DND-41 (cell line): Measurements from ENCODE around the gene OLFML2A.

Experiments
- EZH2 ChIP-seq: IDR thresholded peaks from 3 replicates; pipeline ENCODE4 v1.6.1; 2012; ENCODE audit warnings: borderline replicate concordance, low read depth, mild to moderate bottlenecking, moderate library complexity, low read length, inconsistent platforms; ENCODE audit not compliant: severe bottlenecking
- TF ChIP-seq, protein P1 (sequence below): IDR thresholded peaks from 2 replicates; pipeline ENCODE4 v1.5.1; 2012; ENCODE audit warnings: borderline replicate concordance, low read length, moderate library complexity, mild to moderate bottlenecking; ENCODE audit not compliant: poor library complexity, severe bottlenecking; ENCODE audit errors: extremely low read depth

DNA sequence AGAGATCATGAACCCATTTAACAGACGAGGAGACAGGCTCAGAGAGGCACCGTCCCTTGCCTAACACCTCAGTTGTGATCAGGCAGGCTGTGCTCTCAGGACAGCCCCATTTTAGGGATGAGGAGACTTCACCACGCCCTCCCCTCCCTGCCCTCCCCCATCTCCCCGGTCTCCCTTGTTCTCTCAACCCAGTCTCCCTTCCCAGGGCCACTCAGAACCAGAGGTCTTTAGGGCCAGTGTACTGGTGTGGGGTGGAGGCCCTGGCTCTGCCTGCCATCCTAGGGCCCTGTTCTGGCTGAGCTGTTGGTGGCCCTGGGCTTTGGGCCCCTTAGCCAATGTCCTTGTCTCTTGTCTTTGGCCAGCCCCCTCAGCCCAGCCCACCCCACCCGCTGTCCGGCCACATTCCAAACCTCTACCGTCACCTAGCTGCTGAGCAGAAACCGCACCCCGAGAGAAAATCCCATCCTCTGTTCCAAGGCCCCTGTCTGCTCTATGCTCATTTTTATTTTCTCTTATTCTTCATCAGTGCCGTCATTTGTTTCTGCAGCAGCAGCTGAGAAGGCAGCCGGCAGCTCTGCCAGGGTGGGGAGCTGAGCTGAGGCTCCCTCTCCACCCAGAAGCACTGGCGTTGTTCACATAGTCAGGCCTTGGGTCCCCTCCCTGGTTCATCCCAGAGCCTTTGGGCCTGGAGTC, 33.9 kb downstream of the OLFML2A start:
- TF ChIP-seq, protein P1, sequence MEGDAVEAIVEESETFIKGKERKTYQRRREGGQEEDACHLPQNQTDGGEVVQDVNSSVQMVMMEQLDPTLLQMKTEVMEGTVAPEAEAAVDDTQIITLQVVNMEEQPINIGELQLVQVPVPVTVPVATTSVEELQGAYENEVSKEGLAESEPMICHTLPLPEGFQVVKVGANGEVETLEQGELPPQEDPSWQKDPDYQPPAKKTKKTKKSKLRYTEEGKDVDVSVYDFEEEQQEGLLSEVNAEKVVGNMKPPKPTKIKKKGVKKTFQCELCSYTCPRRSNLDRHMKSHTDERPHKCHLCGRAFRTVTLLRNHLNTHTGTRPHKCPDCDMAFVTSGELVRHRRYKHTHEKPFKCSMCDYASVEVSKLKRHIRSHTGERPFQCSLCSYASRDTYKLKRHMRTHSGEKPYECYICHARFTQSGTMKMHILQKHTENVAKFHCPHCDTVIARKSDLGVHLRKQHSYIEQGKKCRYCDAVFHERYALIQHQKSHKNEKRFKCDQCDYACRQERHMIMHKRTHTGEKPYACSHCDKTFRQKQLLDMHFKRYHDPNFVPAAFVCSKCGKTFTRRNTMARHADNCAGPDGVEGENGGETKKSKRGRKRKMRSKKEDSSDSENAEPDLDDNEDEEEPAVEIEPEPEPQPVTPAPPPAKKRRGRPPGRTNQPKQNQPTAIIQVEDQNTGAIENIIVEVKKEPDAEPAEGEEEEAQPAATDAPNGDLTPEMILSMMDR, result no peak
- TF ChIP-seq EZH2, result no peak
